GM23338 (cell line): ENCODE data around the gene TPD52L3. TPM values are rescaled to one million over a fixed set of nuclear protein-coding genes. Genes with fewer than 3 reads are reported as not detected.

Experiments used
- ATAC-seq: fragments of 200-7000 bp; cut with Tn5 transposase; 3 replicates; pipeline ENCODE4 v1.9.1; 2020
- DNase-seq: peaks from one replicate; pipeline ENCODE4 v3.0.0-alpha.2; 2015; ENCODE audit warnings: low spot score
- H2AFZ ChIP-seq: fragments of 200-600 bp; sonication (generic); 2 replicates; pipeline ENCODE4 v1.8.0; 2016; ENCODE audit warnings: antibody characterized with exemption, mild to moderate bottlenecking, moderate library complexity
- H3F3A ChIP-seq: fragments of 200-600 bp; sonication (generic); replicated peaks from 2 replicates; pipeline ENCODE4 v1.8.0; 2017; ENCODE audit warnings: antibody characterized with exemption, mixed run types, low read depth
- H3K27ac ChIP-seq: fragments of 200-600 bp; sonication (generic); 2 replicates; pipeline ENCODE4 v1.6.1; 2016; ENCODE audit warnings: low read depth
- H3K27me3 ChIP-seq: fragments of 200-600 bp; sonication (generic); 2 replicates; pipeline ENCODE4 v1.8.0; 2016; ENCODE audit warnings: mild to moderate bottlenecking, mixed run types, moderate library complexity; ENCODE audit not compliant: insufficient read depth
- H3K36me3 ChIP-seq: fragments of 200-600 bp; sonication (generic); 2 replicates; pipeline ENCODE4 v1.8.0; 2016; ENCODE audit warnings: mild to moderate bottlenecking; ENCODE audit not compliant: insufficient read depth
- H3K4me1 ChIP-seq: fragments of 200-600 bp; sonication (generic); 2 replicates; pipeline ENCODE4 v1.8.0; 2016; ENCODE audit warnings: mild to moderate bottlenecking, moderate library complexity; ENCODE audit not compliant: insufficient read depth
- H3K4me2 ChIP-seq: fragments of 200-600 bp; sonication (generic); 2 replicates; pipeline ENCODE4 v1.7.1; 2017; ENCODE audit warnings: mixed run types
- H3K4me3 ChIP-seq: fragments of 200-600 bp; sonication (generic); 2 replicates; pipeline ENCODE4 v1.6.1; 2016; ENCODE audit warnings: mixed run types
- H3K79me2 ChIP-seq: fragments of 200-600 bp; sonication (generic); replicated peaks from 2 replicates; pipeline ENCODE4 v1.8.0; 2017; ENCODE audit warnings: mild to moderate bottlenecking; ENCODE audit not compliant: insufficient read depth
- H3K9me2 ChIP-seq: fragments of 200-600 bp; sonication (generic); 2 replicates; pipeline ENCODE4 v1.8.0; 2017; ENCODE audit not compliant: insufficient read depth
- H4K20me1 ChIP-seq: fragments of 200-600 bp; sonication (generic); replicated peaks from 2 replicates; pipeline ENCODE4 v1.8.0; 2017; ENCODE audit warnings: mild to moderate bottlenecking; ENCODE audit not compliant: insufficient read depth
- H3K27ac Mint-ChIP-seq: 2 replicates; pipeline ENCODE4 v1.8.0; 2020; ENCODE audit warnings: inconsistent platforms, mild to moderate bottlenecking, moderate library complexity, mixed read lengths
- H3K27me3 Mint-ChIP-seq: 3 replicates; pipeline ENCODE4 v1.8.0; 2022; ENCODE audit warnings: low read depth, mild to moderate bottlenecking, moderate library complexity, mixed read lengths, inconsistent platforms; ENCODE audit not compliant: insufficient read depth, poor library complexity
- H3K36me3 Mint-ChIP-seq: 3 replicates; pipeline ENCODE4 v1.8.0; 2021; ENCODE audit warnings: low read depth, mild to moderate bottlenecking, inconsistent platforms, moderate library complexity, mixed read lengths
- H3K4me1 Mint-ChIP-seq: 3 replicates; pipeline ENCODE4 v1.8.0; 2020; ENCODE audit warnings: mild to moderate bottlenecking, inconsistent platforms, mixed read lengths
- H3K4me3 Mint-ChIP-seq: 3 replicates; pipeline ENCODE4 v1.8.0; 2021; ENCODE audit warnings: moderate library complexity, mild to moderate bottlenecking, inconsistent platforms, mixed read lengths
- H3K9me3 Mint-ChIP-seq: 3 replicates; pipeline ENCODE4 v1.8.0; 2020; ENCODE audit warnings: moderate library complexity, mild to moderate bottlenecking, inconsistent platforms, mixed read lengths
- CREB1 ChIP-seq: fragments of 250-450 bp; sonication (Bioruptor Pico); IDR thresholded peaks from 2 replicates; pipeline ENCODE4 v1.5.0; 2020; ENCODE audit warnings: low read depth, mild to moderate bottlenecking, moderate library complexity
- JUNB ChIP-seq: IDR thresholded peaks from one replicate; pipeline ENCODE4 v1.6.1; 2016; ENCODE audit warnings: antibody characterized with exemption; ENCODE audit not compliant: unreplicated experiment
- NANOG ChIP-seq: IDR thresholded peaks from 2 replicates; pipeline ENCODE4 v1.6.1; 2016; ENCODE audit warnings: antibody characterized with exemption, borderline replicate concordance
- POLR2AphosphoS5 ChIP-seq: IDR thresholded peaks from 2 replicates; pipeline ENCODE4 v1.6.1; 2016; ENCODE audit warnings: antibody characterized with exemption, low read depth
- ZNF114 ChIP-seq: fragments of 250-450 bp; sonication (Bioruptor Pico); IDR thresholded peaks from 2 replicates; pipeline ENCODE4 v1.5.0; 2020; ENCODE audit warnings: mild to moderate bottlenecking, moderate library complexity
- ZNF331 ChIP-seq: fragments of 250-450 bp; sonication (Bioruptor Pico); IDR thresholded peaks from 2 replicates; pipeline ENCODE4 v1.5.0; 2020; ENCODE audit warnings: low read depth, mild to moderate bottlenecking, moderate library complexity
- polyA plus RNA-seq: library from polyadenylated mRNA; unstranded; fragments of >200 nt; fragmentation: Nextera tagmentation; extraction: Ambion mirVana; gene quantifications from 2 replicates; pipeline ENCODE4 v1.2.1, GENCODE V29; 2016
- total RNA-seq: library from RNA; depleted of rRNA; stranded (reverse); fragments of >200 nt; shearing (Covaris generic); gene quantifications from 2 replicates; pipeline ENCODE4 v1.2.3, GENCODE V29; 2014
- TF ChIP-seq, protein P1 (sequence below): fragments of 250-450 bp; sonication (Bioruptor Pico); IDR thresholded peaks from 2 replicates; pipeline ENCODE4 v1.5.0; 2020; ENCODE audit warnings: mild to moderate bottlenecking, moderate library complexity
- TF ChIP-seq, protein P2 (sequence below), 2 experiments: fragments of 200-600 bp in 1 of 2; sonication (generic) in 1 of 2; conservative IDR thresholded peaks; 2 replicates each; pipeline versions ENCODE4 v1.5.1 to v1.6.1; 2016 to 2017; ENCODE audit warnings: antibody characterized with exemption in 2 of 2, low read depth in 2 of 2, mild to moderate bottlenecking in 2 of 2, moderate library complexity in 1 of 2
- TF ChIP-seq, protein P3 (sequence below): IDR thresholded peaks from 2 replicates; pipeline ENCODE4 v1.6.1; 2016; ENCODE audit warnings: antibody characterized with exemption
- TF ChIP-seq, protein P4 (sequence below): IDR thresholded peaks from one replicate; pipeline ENCODE4 v1.6.1; 2018; ENCODE audit warnings: antibody characterized with exemption; ENCODE audit not compliant: unreplicated experiment

The TPD52L3 gene
- total and polyA plus RNA-seq, 2 experiments from 2014 or later, result not detected

DNA sequence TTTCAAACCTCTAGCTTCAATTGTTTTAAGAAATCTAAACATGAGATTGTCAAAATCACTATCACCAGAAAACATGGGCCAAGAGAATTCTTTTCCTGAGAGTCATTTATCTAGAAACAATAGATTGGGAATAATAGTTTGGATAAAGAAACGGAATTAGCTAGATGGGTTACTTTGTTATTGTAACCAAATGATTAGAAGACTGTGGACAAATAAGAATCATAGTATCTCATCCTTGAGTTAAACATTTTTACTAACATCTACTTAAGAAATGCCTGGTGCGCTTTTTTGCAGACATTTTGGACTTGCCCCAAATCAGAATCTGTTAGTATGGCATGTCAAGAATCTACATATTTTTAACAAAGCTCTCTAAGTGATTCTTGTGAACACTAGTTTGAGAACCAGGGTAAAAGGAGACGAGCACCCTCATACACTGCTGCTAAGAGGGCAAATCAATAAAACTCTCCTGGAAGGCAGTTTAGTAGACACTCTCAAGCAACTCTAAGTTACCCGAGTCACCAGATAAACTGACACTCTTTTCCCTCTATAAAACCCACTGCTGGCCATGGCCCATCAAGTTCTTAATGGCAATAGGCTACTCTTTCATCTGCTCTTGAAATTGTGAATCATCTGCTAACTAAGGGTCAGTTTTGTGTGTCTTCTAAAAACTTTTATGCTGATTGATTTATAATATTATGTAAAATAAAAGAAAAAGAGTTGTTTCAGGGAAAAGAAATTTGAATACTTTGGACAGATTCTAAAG is 39.1 kb downstream of the TPD52L3 start:
- Histone ChIP-seq H3K4me1 (no peaks in the 10 kb centered on the region), H3K27me3 (no peaks in the 10 kb centered on the region), H4K20me1 (no peaks in the 10 kb centered on the region), H2AFZ (no peak overlapping the region), H3K79me2 (no peaks in the 10 kb centered on the region), H3K27ac (no peak overlapping the region), H3F3A (no peaks in the 10 kb centered on the region), H3K36me3 (no peaks in the 10 kb centered on the region), H3K9me2 (no peaks in the 10 kb centered on the region), H3K4me2 (no peak overlapping the region), H3K4me3 (no peak overlapping the region)
- TF ChIP-seq, protein P1, sequence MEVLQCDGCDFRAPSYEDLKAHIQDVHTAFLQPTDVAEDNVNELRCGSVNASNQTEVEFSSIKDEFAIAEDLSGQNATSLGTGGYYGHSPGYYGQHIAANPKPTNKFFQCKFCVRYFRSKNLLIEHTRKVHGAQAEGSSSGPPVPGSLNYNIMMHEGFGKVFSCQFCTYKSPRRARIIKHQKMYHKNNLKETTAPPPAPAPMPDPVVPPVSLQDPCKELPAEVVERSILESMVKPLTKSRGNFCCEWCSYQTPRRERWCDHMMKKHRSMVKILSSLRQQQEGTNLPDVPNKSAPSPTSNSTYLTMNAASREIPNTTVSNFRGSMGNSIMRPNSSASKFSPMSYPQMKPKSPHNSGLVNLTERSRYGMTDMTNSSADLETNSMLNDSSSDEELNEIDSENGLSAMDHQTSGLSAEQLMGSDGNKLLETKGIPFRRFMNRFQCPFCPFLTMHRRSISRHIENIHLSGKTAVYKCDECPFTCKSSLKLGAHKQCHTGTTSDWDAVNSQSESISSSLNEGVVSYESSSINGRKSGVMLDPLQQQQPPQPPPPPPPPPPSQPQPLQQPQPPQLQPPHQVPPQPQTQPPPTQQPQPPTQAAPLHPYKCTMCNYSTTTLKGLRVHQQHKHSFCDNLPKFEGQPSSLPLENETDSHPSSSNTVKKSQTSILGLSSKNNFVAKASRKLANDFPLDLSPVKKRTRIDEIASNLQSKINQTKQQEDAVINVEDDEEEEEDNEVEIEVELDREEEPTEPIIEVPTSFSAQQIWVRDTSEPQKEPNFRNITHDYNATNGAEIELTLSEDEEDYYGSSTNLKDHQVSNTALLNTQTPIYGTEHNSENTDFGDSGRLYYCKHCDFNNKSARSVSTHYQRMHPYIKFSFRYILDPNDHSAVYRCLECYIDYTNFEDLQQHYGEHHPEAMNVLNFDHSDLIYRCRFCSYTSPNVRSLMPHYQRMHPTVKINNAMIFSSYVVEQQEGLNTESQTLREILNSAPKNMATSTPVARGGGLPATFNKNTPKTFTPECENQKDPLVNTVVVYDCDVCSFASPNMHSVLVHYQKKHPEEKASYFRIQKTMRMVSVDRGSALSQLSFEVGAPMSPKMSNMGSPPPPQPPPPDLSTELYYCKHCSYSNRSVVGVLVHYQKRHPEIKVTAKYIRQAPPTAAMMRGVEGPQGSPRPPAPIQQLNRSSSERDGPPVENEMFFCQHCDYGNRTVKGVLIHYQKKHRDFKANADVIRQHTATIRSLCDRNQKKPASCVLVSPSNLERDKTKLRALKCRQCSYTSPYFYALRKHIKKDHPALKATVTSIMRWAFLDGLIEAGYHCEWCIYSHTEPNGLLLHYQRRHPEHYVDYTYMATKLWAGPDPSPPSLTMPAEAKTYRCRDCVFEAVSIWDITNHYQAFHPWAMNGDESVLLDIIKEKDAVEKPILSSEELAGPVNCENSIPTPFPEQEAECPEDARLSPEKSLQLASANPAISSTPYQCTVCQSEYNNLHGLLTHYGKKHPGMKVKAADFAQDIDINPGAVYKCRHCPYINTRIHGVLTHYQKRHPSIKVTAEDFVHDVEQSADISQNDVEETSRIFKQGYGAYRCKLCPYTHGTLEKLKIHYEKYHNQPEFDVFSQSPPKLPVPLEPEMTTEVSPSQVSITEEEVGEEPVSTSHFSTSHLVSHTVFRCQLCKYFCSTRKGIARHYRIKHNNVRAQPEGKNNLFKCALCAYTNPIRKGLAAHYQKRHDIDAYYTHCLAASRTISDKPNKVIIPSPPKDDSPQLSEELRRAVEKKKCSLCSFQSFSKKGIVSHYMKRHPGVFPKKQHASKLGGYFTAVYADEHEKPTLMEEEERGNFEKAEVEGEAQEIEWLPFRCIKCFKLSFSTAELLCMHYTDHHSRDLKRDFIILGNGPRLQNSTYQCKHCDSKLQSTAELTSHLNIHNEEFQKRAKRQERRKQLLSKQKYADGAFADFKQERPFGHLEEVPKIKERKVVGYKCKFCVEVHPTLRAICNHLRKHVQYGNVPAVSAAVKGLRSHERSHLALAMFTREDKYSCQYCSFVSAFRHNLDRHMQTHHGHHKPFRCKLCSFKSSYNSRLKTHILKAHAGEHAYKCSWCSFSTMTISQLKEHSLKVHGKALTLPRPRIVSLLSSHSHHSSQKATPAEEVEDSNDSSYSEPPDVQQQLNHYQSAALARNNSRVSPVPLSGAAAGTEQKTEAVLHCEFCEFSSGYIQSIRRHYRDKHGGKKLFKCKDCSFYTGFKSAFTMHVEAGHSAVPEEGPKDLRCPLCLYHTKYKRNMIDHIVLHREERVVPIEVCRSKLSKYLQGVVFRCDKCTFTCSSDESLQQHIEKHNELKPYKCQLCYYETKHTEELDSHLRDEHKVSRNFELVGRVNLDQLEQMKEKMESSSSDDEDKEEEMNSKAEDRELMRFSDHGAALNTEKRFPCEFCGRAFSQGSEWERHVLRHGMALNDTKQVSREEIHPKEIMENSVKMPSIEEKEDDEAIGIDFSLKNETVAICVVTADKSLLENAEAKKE (CRISPR knock-in tag), result no peak
- TF ChIP-seq, protein P2, sequence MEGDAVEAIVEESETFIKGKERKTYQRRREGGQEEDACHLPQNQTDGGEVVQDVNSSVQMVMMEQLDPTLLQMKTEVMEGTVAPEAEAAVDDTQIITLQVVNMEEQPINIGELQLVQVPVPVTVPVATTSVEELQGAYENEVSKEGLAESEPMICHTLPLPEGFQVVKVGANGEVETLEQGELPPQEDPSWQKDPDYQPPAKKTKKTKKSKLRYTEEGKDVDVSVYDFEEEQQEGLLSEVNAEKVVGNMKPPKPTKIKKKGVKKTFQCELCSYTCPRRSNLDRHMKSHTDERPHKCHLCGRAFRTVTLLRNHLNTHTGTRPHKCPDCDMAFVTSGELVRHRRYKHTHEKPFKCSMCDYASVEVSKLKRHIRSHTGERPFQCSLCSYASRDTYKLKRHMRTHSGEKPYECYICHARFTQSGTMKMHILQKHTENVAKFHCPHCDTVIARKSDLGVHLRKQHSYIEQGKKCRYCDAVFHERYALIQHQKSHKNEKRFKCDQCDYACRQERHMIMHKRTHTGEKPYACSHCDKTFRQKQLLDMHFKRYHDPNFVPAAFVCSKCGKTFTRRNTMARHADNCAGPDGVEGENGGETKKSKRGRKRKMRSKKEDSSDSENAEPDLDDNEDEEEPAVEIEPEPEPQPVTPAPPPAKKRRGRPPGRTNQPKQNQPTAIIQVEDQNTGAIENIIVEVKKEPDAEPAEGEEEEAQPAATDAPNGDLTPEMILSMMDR (conservative IDR thresholded peaks at IDR 0.05; ENCODE audit: low read depth in 2 of 2), result no peak
- TF ChIP-seq NANOG, result no peak
- TF ChIP-seq, protein P3, sequence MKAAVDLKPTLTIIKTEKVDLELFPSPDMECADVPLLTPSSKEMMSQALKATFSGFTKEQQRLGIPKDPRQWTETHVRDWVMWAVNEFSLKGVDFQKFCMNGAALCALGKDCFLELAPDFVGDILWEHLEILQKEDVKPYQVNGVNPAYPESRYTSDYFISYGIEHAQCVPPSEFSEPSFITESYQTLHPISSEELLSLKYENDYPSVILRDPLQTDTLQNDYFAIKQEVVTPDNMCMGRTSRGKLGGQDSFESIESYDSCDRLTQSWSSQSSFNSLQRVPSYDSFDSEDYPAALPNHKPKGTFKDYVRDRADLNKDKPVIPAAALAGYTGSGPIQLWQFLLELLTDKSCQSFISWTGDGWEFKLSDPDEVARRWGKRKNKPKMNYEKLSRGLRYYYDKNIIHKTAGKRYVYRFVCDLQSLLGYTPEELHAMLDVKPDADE, result no peak
- TF ChIP-seq POLR2AphosphoS5, result no peak
- no peak for TF ChIP-seq JUNB
- no peak for TF ChIP-seq ZNF114
- TF ChIP-seq ZNF331, result no peak
- TF ChIP-seq, protein P4, sequence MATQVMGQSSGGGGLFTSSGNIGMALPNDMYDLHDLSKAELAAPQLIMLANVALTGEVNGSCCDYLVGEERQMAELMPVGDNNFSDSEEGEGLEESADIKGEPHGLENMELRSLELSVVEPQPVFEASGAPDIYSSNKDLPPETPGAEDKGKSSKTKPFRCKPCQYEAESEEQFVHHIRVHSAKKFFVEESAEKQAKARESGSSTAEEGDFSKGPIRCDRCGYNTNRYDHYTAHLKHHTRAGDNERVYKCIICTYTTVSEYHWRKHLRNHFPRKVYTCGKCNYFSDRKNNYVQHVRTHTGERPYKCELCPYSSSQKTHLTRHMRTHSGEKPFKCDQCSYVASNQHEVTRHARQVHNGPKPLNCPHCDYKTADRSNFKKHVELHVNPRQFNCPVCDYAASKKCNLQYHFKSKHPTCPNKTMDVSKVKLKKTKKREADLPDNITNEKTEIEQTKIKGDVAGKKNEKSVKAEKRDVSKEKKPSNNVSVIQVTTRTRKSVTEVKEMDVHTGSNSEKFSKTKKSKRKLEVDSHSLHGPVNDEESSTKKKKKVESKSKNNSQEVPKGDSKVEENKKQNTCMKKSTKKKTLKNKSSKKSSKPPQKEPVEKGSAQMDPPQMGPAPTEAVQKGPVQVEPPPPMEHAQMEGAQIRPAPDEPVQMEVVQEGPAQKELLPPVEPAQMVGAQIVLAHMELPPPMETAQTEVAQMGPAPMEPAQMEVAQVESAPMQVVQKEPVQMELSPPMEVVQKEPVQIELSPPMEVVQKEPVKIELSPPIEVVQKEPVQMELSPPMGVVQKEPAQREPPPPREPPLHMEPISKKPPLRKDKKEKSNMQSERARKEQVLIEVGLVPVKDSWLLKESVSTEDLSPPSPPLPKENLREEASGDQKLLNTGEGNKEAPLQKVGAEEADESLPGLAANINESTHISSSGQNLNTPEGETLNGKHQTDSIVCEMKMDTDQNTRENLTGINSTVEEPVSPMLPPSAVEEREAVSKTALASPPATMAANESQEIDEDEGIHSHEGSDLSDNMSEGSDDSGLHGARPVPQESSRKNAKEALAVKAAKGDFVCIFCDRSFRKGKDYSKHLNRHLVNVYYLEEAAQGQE, result no peak
- TF ChIP-seq CREB1 (CRISPR knock-in tag), result no peak
- peaks cover 3% of the 10 kb centered on the region; the same call in 2 of the 3 replicates for H3K36me3 Mint-ChIP-seq
- H3K27ac Mint-ChIP-seq, result no peak overlapping the region
- no peak overlapping the region for H3K4me3 Mint-ChIP-seq
- H3K9me3 Mint-ChIP-seq, result peaks cover 35% of the 10 kb centered on the region
- no peak for ATAC-seq
- peaks cover 4% of the 10 kb centered on the region for H3K27me3 Mint-ChIP-seq
- DNase-seq, result no peak
- H3K4me1 Mint-ChIP-seq, result no peaks in the 10 kb centered on the region
